H1 (cell line): ENCODE results near the gene FAM193B. TPM values are rescaled to one million over a fixed set of nuclear protein-coding genes. Genes with fewer than 3 reads are reported as not detected.

Experiments used
- CTCF ChIA-PET: fragments of 300-600 bp; sonication (Branson Sonifier 250); formaldehyde crosslinking; loops from one replicate; lab custom pipeline; 2021; ENCODE audit not compliant: partially characterized antibody; lab: Charles Lee
- POLR2A ChIA-PET: fragments of 300-600 bp; sonication (Branson Sonifier 250); formaldehyde crosslinking; loops from one replicate; lab custom pipeline; 2021; ENCODE audit warnings: inconsistent platforms; ENCODE audit not compliant: partially characterized antibody; lab: Charles Lee
- DNase-seq, 2 experiments: peaks; one replicate each; pipeline versions ENCODE4 v3.0.0 to v3.0.0-alpha.2; 2010 to 2022; ENCODE audit warnings: low spot score in 2 of 2, low read depth in 1 of 2, mixed read lengths in 1 of 2
- FAIRE-seq: peaks from 2 replicates; lab custom pipeline; 2011; peaks lifted over from hg19 to GRCh38; lab: Jason Lieb, UNC
- H2AFZ ChIP-seq: 2 replicates; pipeline ENCODE4 v1.8.1; 2012; ENCODE audit warnings: low read length, inconsistent platforms
- H2AK5ac ChIP-seq: 2 replicates; pipeline ENCODE4 v1.6.1; 2013; ENCODE audit warnings: low read depth, low read length
- H2BK120ac ChIP-seq: replicated peaks from 2 replicates; pipeline ENCODE3; 2013; ENCODE audit warnings: low read depth, low read length, inconsistent platforms
- H2BK12ac ChIP-seq: 2 replicates; pipeline ENCODE4 v1.6.1; 2013; ENCODE audit warnings: low read depth, low read length
- H2BK15ac ChIP-seq: 2 replicates; pipeline ENCODE4 v1.6.1; 2013; ENCODE audit warnings: low read length
- H2BK20ac ChIP-seq: 2 replicates; pipeline ENCODE4 v1.6.1; 2013; ENCODE audit warnings: low read length
- H2BK5ac ChIP-seq: 2 replicates; pipeline ENCODE4 v1.6.1; 2013; ENCODE audit warnings: low read depth, low read length
- H3K14ac ChIP-seq: 2 replicates; pipeline ENCODE4 v1.6.1; 2013; ENCODE audit warnings: inconsistent platforms; ENCODE audit not compliant: insufficient read length
- H3K18ac ChIP-seq: 2 replicates; pipeline ENCODE4 v1.6.1; 2013; ENCODE audit warnings: low read length; ENCODE audit errors: extremely low read depth
- H3K23ac ChIP-seq: 2 replicates; pipeline ENCODE4 v1.6.1; 2013; ENCODE audit warnings: inconsistent platforms; ENCODE audit not compliant: insufficient read length
- H3K23me2 ChIP-seq: 2 replicates; pipeline ENCODE4 v1.6.1; 2013; ENCODE audit warnings: low read depth, low read length
- H3K27ac ChIP-seq: 2 replicates; pipeline ENCODE4 v1.6.1; 2011; ENCODE audit warnings: low read depth, low read length, inconsistent platforms
- H3K27me3 ChIP-seq, 4 experiments: replicated peaks in 1 of 4; 1 replicate in 1 of 4; 2 replicates in 3 of 4; pipeline versions ENCODE4 v1.6.1 to v1.8.1; 2011 to 2013; ENCODE audit warnings: low read length in 3 of 4, mild to moderate bottlenecking in 3 of 4, inconsistent platforms in 2 of 4, mixed read lengths in 2 of 4, moderate library complexity in 1 of 4; ENCODE audit not compliant: control insufficient read depth in 3 of 4, insufficient read depth in 3 of 4; ENCODE audit errors: extremely low read depth in 1 of 4
- H3K36me3 ChIP-seq, 4 experiments: 2 replicates each; pipeline versions ENCODE4 v1.6.1 to v1.8.1; 2011 to 2013; ENCODE audit warnings: mild to moderate bottlenecking in 4 of 4, low read length in 3 of 4, moderate library complexity in 2 of 4, control low read depth in 1 of 4, inconsistent platforms in 1 of 4; ENCODE audit not compliant: insufficient read depth in 4 of 4, control insufficient read depth in 2 of 4
- H3K4ac ChIP-seq: replicated peaks from 2 replicates; pipeline ENCODE3; 2013; ENCODE audit warnings: low read length, low read depth, mixed read lengths, inconsistent platforms; ENCODE audit not compliant: insufficient read length
- H3K4me1 ChIP-seq, 4 experiments: replicated peaks in 1 of 4; 1 replicate in 1 of 4; 2 replicates in 3 of 4; pipeline versions ENCODE4 v1.6.1 to v1.8.1; 2011 to 2013; ENCODE audit warnings: low read length in 3 of 4, inconsistent platforms in 2 of 4, mixed read lengths in 1 of 4; ENCODE audit not compliant: insufficient read depth in 4 of 4, control insufficient read depth in 3 of 4
- H3K4me2 ChIP-seq, 2 experiments: 2 replicates each; pipeline versions ENCODE4 v1.6.1 to v1.8.1; 2011 to 2013; ENCODE audit warnings: low read depth in 2 of 2, low read length in 2 of 2, control low read depth in 1 of 2, inconsistent platforms in 1 of 2, mild to moderate bottlenecking in 1 of 2; ENCODE audit not compliant: insufficient read depth in 1 of 2
- H3K4me3 ChIP-seq, 4 experiments: fragments of 200-600, 300-600 bp in 1 of 4; sonication (generic), shearing (Covaris generic), sonication (Bioruptor Twin) in 1 of 4; 2 replicates each; pipeline versions ENCODE4 v1.5.1 to v1.8.1; 2011 to 2016; ENCODE audit warnings: low read length in 4 of 4, low read depth in 3 of 4, control low read depth in 2 of 4, inconsistent platforms in 2 of 4, mild to moderate bottlenecking in 2 of 4, mixed read lengths in 1 of 4, moderate library complexity in 1 of 4; ENCODE audit not compliant: insufficient read depth in 2 of 4; ENCODE audit errors: extremely low read depth in 1 of 4
- H3K56ac ChIP-seq: replicated peaks from 2 replicates; pipeline ENCODE3; 2013; ENCODE audit warnings: low read depth, mild to moderate bottlenecking, mixed read lengths, low read length, inconsistent platforms; ENCODE audit not compliant: insufficient read length
- H3K79me1 ChIP-seq: 2 replicates; pipeline ENCODE4 v1.6.1; 2013; ENCODE audit warnings: low read depth, low read length, control low read depth
- H3K79me2 ChIP-seq, 2 experiments: 2 replicates each; pipeline versions ENCODE4 v1.6.1 to v1.8.1; 2012 to 2013; ENCODE audit warnings: low read length in 2 of 2, mild to moderate bottlenecking in 2 of 2, inconsistent platforms in 1 of 2; ENCODE audit not compliant: insufficient read depth in 2 of 2, control insufficient read depth in 1 of 2
- H3K9ac ChIP-seq, 4 experiments: replicated peaks in 1 of 4; 1 replicate in 1 of 4; 2 replicates in 3 of 4; pipeline versions ENCODE4 v1.6.1 to v1.8.1; 2011 to 2013; ENCODE audit warnings: low read depth in 3 of 4, low read length in 3 of 4, control low read depth in 2 of 4, mild to moderate bottlenecking in 2 of 4, moderate library complexity in 2 of 4, inconsistent platforms in 1 of 4; ENCODE audit errors: extremely low read depth in 1 of 4
- H3K9me3 ChIP-seq, 2 experiments: 2 replicates each; pipeline versions ENCODE4 v1.6.1 to v1.8.1; 2012 to 2013; ENCODE audit warnings: mild to moderate bottlenecking in 2 of 2, moderate library complexity in 2 of 2, control low read depth in 1 of 2, inconsistent platforms in 1 of 2, low read depth in 1 of 2, low read length in 1 of 2, mixed read lengths in 1 of 2; ENCODE audit not compliant: insufficient read depth in 2 of 2
- H4K20me1 ChIP-seq, 2 experiments: replicated peaks in 1 of 2; 2 replicates each; pipeline versions ENCODE3 to v1.8.1; 2011 to 2013; ENCODE audit warnings: inconsistent platforms in 2 of 2, low read length in 2 of 2, mild to moderate bottlenecking in 1 of 2; ENCODE audit not compliant: insufficient read depth in 2 of 2, control insufficient read depth in 1 of 2
- H4K5ac ChIP-seq: 2 replicates; pipeline ENCODE4 v1.6.1; 2013; ENCODE audit warnings: low read length, low read depth, mixed read lengths, inconsistent platforms; ENCODE audit not compliant: insufficient read length
- H4K8ac ChIP-seq: 2 replicates; pipeline ENCODE4 v1.8.0; 2013; ENCODE audit warnings: mild to moderate bottlenecking, moderate library complexity, low read length, inconsistent platforms; ENCODE audit not compliant: insufficient read depth; ENCODE audit errors: extremely low read depth
- H4K91ac ChIP-seq: replicated peaks from 2 replicates; pipeline ENCODE3; 2013; ENCODE audit warnings: low read length, mixed read lengths, inconsistent platforms; ENCODE audit not compliant: insufficient read length
- ATF3 ChIP-seq: IDR thresholded peaks from 2 replicates; pipeline ENCODE4 v1.6.1; 2011; ENCODE audit warnings: low read depth, mild to moderate bottlenecking, low read length; ENCODE audit not compliant: insufficient read depth
- BCL11A ChIP-seq, 2 experiments: IDR thresholded peaks; one replicate each; pipeline ENCODE4 v1.6.1; 2011; ENCODE audit warnings: low read depth in 2 of 2, low read length in 2 of 2, mild to moderate bottlenecking in 2 of 2
- CEBPB ChIP-seq: IDR thresholded peaks from 2 replicates; pipeline ENCODE4 v1.6.1; 2012; ENCODE audit warnings: low read depth, low read length
- CHD1 ChIP-seq: IDR thresholded peaks from 2 replicates; pipeline ENCODE4 v1.6.1; 2012; ENCODE audit warnings: low read depth, low read length, improper control_type of control experiment
- EP300 ChIP-seq, 2 experiments: IDR thresholded peaks; 1 replicate in 1 of 2; 2 replicates in 1 of 2; pipeline ENCODE4 v1.6.1; 2011 to 2012; ENCODE audit warnings: low read depth in 2 of 2, low read length in 2 of 2, mild to moderate bottlenecking in 2 of 2, borderline replicate concordance in 1 of 2, inconsistent platforms in 1 of 2, moderate library complexity in 1 of 2
- GTF2F1 ChIP-seq: IDR thresholded peaks from 2 replicates; pipeline ENCODE4 v1.6.1; 2012; ENCODE audit warnings: low read depth, low read length, improper control_type of control experiment, borderline replicate concordance
- MAFK ChIP-seq: IDR thresholded peaks from 2 replicates; pipeline ENCODE4 v1.6.1; 2012; ENCODE audit warnings: low read depth, mild to moderate bottlenecking, improper control_type of control experiment, low read length
- RFX5 ChIP-seq: IDR thresholded peaks from 2 replicates; pipeline ENCODE4 v1.6.1; 2011; ENCODE audit warnings: low read depth, low read length, improper control_type of control experiment, borderline replicate concordance
- WGBS, 2 experiments: shearing (Covaris generic) in 1 of 2; methylation state at CpG; one replicate each; pipeline versions ENCODE4 v1.1.6 to v1.1.7; 2013 to 2015; ENCODE audit warnings: low lambda C conversion rate in 2 of 2, mixed read lengths in 2 of 2, inconsistent platforms in 1 of 2, low coverage in 1 of 2, missing lambda C conversion rate in 1 of 2; ENCODE audit not compliant: insufficient replicate concordance in 2 of 2, insufficient coverage in 1 of 2, insufficient read length in 1 of 2; ENCODE audit errors: extremely low coverage in 1 of 2, missing lambda C conversion rate in 1 of 2; 5-methylcytosine and 5-hydroxymethylcytosine counted together
- polyA plus RNA-seq, 7 experiments: library from polyadenylated mRNA; depleted of rRNA in 3 of 7; stranded (reverse) in 5 of 7; unstranded in 2 of 7; fragments of >200 nt in 5 of 7; fragments of 200-250 nt in 2 of 7; gene quantifications; 1 replicate in 5 of 7; 2 replicates in 1 of 7; 4 replicates in 1 of 7; pipeline versions ENCODE4 v1.2.1 to v1.2.3, GENCODE V29; 2011 to 2013; ENCODE audit warnings: missing spikeins in 2 of 7, mixed read lengths in 2 of 7
- total RNA-seq: library from RNA; stranded (reverse); fragmentation: NEBNext Ultra II Directional; extraction: Animal tissue kit (Norgen Biotek cat#: 25700); gene quantifications from 2 replicates; pipeline ENCODE4 v1.2.1, GENCODE V29; 2021

The FAM193B gene
- total and polyA plus RNA-seq, 2 of the 8 experiments (the other 6 are each of a cell fraction or from before 2014, with no cell fraction given), result 49.9 to 69.8 TPM

DNA sequence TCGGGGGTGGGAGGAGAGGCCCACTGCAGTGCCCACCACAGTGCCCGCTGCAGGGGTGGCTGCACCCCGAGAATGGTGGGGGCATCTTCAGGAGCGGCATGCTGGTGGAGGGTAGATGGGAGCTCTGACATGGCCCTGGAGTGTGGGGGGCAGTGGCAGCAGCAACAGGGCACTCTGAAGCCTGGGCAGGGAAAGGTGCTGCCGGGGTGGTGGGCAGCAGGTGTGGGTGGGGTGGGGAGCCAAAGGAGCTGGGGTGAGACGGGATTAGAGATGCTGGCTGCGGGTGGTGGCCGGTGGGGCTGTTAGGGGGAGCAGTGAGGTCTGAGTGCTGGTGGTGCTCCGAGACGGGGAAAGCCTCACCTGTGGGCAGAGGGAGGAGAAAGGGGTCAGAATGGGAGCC lies 18.0 kb downstream of the FAM193B start:
- DNase-seq, result no peak
- Histone ChIP-seq H4K5ac (no peak overlapping the region), H3K23ac (no peak overlapping the region), H2BK12ac (no peak overlapping the region), H2AFZ (no peak overlapping the region), H3K4me1 (0 out of 7 replicates have a peak, but pooled peaks cover 0 to 3% (median 0%) of the 10 kb centered on the region in 4 experiments), H2AK5ac (no peak overlapping the region), H3K4ac (no peak overlapping the region), H4K20me1 (peaks cover 3 to 26% of the 10 kb centered on the region in 2 experiments), H3K27me3 (no peaks in the 10 kb centered on the region), H3K9me3 (no peaks in the 10 kb centered on the region), H2BK120ac (no peak overlapping the region), H4K91ac (no peak overlapping the region), H3K79me1 (peaks cover 21% of the 10 kb centered on the region), H3K23me2 (no peaks in the 10 kb centered on the region), H4K8ac (no peak overlapping the region), H3K27ac (no peak overlapping the region), H3K4me2 (no peak overlapping the region), H2BK5ac (no peak overlapping the region), H3K4me3 (no peak overlapping the region), H3K9ac (no peak overlapping the region), H3K18ac (no peak overlapping the region), H3K79me2 (peaks cover 0 to 14% of the 10 kb centered on the region in 2 experiments; a peak in 2 of 4 replicates), H2BK20ac (no peak overlapping the region), H2BK15ac (no peak overlapping the region), H3K56ac (no peak overlapping the region), H3K14ac (no peak overlapping the region), H3K36me3 (peaks cover 10 to 59% (median 29%) of the 10 kb centered on the region in 4 experiments; a peak in 7 of 8 replicates)
- TF ChIP-seq RFX5 (no peak), MAFK (no peak), BCL11A (IDR thresholded peaks at IDR 0.05; ENCODE audit: low read depth in 2 of 2, low read length in 2 of 2) (no peak), ATF3 (no peak), GTF2F1 (no peak), EP300 (IDR thresholded peaks at IDR 0.05; ENCODE audit: borderline replicate concordance in 1 of 2, low read depth in 2 of 2, low read length in 2 of 2) (no peak), CEBPB (no peak), CHD1 (no peak)
- FAIRE-seq, result no peak
- CTCF ChIA-PET, result interaction anchor here (1.0 to 3.1 kb wide), 4 partner anchors 10 to 15 kb away, joined by 3 to 14 read pairs (median 4); no protein-coding TSS in a partner anchor
- POLR2A ChIA-PET, result interaction anchor here (0.9 to 1.9 kb wide), 5 partner anchors 9 to 88 kb away, joined by 3 to 7 read pairs (median 3); partner anchors contain the start of gene PDLIM7
- WGBS, 2 experiments, result 94% methylated on average over 6 of the region's 10 CpGs; no CpG with 5 or more reads in 1 of the 2 experiments
